ENCODE results near the gene CDH15.

DNA sequence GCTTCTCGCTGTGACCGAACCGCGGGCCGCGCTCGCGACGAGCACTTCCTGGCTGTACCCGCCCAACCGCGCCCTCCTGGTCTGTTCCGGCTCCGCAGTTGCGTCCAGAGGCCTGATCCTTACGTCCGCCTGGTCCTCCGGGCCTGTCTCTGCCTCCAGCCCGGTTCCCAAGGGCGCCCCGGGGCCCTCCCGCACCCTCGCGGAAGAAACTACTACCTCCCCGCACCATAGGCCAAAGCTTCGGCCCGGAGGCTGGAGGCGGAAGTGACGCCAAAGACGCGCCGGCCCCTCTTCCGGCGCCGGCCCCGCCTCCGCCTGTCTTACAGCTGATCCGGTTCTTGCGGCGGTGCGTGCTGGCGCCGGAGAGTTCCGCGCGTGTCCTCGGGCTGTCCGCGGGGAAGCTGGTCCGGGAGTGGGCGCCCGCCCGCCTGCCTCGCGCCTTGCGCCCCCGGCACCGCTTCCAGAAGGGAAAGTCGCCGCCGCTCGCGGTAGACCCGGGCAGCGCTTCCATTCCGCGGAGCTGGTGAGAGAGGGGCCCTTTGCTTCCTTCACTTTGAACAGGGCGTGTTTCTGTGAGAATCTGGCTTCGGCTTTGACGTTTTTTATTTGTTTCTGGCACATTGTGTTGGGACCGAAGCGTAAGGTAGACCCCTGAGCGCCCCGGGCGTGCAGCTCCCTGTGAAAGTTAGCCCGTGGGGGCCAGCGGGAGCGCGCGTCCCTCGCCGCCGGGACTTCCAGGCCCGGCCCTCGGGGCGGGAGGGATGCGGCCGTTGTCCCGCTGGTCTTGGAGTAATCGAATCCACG lies 46.0 kb downstream of the CDH15 start, which contains the start of gene ZNF778:
- TF ChIP-seq CEBPB (IDR thresholded peaks at IDR 0.05) (no peak), EP300 (IDR thresholded peaks at IDR 0.05; ENCODE audit: borderline replicate concordance) (no peak), TAF1 (IDR thresholded peaks at IDR 0.05; ENCODE audit: low read depth) (peak; percentile 80), MAX (IDR thresholded peaks at IDR 0.05) (peak; percentile 67; the same call in 1 of the 2 replicates), RAD21 (IDR thresholded peaks at IDR 0.05; ENCODE audit: low read depth) (no peak), USF1 (IDR thresholded peaks at IDR 0.05) (0 out of 2 replicates have a peak, but pooled peaks have one; percentile 18), REST (IDR thresholded peaks at IDR 0.05; ENCODE audit: low read depth) (no peak), YY1 (IDR thresholded peaks at IDR 0.05; ENCODE audit: low read depth) (peak; percentile 61), NFIC (IDR thresholded peaks at IDR 0.05) (no peak), EGR1 (IDR thresholded peaks at IDR 0.05) (no peak)
